SK-N-MC (cell line): ENCODE results near the gene SDK1.

ENCODE experiments used
- DNase-seq: peaks from one replicate; pipeline ENCODE4 v3.0.0-alpha.2; 2011; ENCODE audit warnings: low read depth, low spot score
- H3K27ac ChIP-seq: fragments of 200-600 bp; sonication (generic); 2 replicates; pipeline ENCODE4 v1.5.1; 2016; ENCODE audit warnings: mixed run types
- H3K36me3 ChIP-seq: fragments of 200-600 bp; sonication (generic); 2 replicates; pipeline ENCODE4 v1.6.1; 2017; ENCODE audit warnings: antibody characterized with exemption, low read length, mixed read lengths; ENCODE audit not compliant: insufficient read depth
- H3K4me3 ChIP-seq: fragments of 200-600 bp; sonication (generic); 2 replicates; pipeline ENCODE4 v1.5.1; 2016
- H3K9ac ChIP-seq: fragments of 200-600 bp; sonication (generic); 2 replicates; pipeline ENCODE4 v1.8.0; 2017; ENCODE audit warnings: mixed run types, mixed read lengths; ENCODE audit not compliant: insufficient read length
- H3K9me3 ChIP-seq: fragments of 200-600 bp; sonication (generic); 2 replicates; pipeline ENCODE4 v1.6.1; 2017; ENCODE audit warnings: low read depth, mild to moderate bottlenecking, antibody characterized with exemption, low read length, moderate library complexity, mixed read lengths
- EZH2 ChIP-seq: fragments of 200-600 bp; sonication (generic); IDR thresholded peaks from one replicate; pipeline ENCODE4 v1.6.1; 2017; ENCODE audit warnings: antibody characterized with exemption
- FOXP2 ChIP-seq: optimal IDR thresholded peaks from 2 replicates; pipeline ENCODE3; 2011; ENCODE audit warnings: mild to moderate bottlenecking, moderate library complexity; ENCODE audit not compliant: insufficient read depth; ENCODE audit errors: extremely low read length, control extremely low read depth
- POLR2AphosphoS5 ChIP-seq: IDR thresholded peaks from 2 replicates; pipeline ENCODE4 v1.6.1; 2012; ENCODE audit warnings: mild to moderate bottlenecking, low read depth, low read length, borderline replicate concordance

Gene SDK1

DNA sequence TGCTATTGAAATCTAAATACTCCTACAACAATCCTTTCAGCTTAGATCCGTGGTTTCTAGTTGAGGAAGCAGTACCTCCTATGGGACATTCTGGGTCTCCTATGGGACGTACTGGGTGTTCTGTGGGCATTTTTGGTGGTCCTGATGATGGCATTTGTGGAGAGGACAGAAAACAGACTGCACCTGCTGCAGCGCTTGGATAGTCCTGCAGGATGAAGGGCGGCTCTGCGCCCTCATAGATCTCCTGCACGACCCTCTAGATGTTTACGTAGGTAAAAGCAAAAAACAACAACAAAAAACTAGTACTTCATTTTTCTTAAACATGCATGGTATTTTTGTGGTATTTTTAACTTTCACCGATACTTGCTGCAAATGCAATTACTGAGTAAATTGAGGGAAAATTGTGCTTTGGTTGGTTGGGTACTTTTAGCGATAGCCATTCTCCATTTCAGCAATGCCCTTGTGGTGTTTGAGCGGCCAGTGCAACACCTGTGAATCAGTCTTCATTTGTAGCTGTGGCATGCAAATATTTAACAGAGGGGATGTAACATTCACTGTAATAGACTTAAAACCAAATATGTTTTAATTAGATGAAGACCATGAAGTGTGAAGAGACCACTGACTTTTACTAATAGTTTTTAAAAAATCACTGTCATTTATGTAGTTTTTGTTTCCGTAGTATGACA is 461.2 kb downstream of the SDK1 start:
- Histone ChIP-seq H3K9me3 (peaks cover 2% of the 10 kb centered on the region; the same call in 1 of the 2 replicates), H3K27ac (peak overlapping the region; percentile 97), H3K9ac (peak overlapping the region; percentile 37), H3K4me3 (peak overlapping the region; percentile 74), H3K36me3 (0 out of 2 replicates have a peak, but pooled peaks cover 7% of the 10 kb centered on the region)
- no peak for DNase-seq
- TF ChIP-seq FOXP2 (no peak), EZH2 (no peak), POLR2AphosphoS5 (no peak)

DNA sequence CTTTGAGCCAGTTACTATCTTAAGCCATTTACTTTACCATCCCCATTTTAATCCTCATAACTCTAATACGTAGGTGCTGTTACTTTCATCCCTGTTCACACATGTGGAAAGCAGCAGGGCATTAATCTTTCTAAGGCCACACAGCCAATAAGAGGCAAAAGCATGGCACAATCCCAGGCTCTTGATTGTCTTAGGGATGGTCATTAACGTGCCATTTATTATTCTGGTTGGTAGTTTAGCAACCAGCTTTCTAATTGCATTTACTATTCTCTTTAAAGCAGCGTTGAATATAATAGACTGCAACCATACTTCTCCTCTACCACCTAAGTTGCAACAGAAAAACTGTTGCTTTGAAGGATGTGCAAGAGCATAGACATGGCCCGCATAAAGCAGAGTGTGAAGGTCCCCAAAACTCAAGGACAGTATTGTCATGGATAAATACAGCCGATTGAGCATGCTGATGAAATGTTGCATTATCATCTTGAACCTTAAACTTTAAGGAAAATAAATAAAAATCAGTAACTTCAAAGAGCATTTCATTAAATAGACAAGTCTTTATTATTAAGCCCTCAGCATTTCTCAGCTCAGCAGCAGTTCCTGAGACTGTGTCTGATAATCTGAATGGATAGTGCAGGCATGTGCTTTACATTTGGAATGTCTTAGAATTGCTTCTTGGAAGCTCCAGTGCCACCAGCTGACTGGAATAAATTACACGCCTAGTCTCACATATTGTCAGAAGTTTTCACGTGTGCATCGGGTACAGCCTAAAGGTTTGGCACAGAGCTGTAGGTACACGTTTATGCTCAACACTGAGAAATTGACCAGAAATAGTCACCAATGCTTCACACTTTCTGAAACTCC is 467.1 kb downstream of the SDK1 start:
- H3K27ac ChIP-seq: peak overlapping the region; percentile 65
- no peaks in the 10 kb centered on the region; the same call in 1 of the 2 replicates for H3K36me3 ChIP-seq
- no peak for DNase-seq

DNA sequence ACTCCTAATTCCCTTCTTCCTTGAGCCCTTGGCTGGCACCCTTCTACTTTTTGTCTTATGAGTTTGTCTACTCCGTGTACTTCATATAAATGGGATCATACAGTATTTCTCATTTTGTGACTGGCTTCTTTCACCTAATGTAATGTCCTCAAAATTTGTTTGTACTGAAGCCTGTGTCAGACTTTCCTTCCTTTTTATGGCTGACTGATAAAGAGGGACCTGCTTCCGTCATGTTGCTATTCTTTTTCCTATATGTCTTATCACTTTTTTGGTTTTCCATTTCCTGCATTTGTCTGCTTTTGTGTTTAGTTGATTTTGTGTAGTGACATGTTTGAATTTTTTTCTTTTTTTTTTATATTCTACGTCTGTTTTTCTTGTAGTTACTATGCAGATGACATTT is 470.9 kb downstream of the SDK1 start:
- Histone ChIP-seq H3K9me3 (no peaks in the 10 kb centered on the region), H3K9ac (no peak overlapping the region), H3K4me3 (no peak overlapping the region), H3K27ac (no peak overlapping the region), H3K36me3 (peaks cover 3% of the 10 kb centered on the region; the same call in 1 of the 2 replicates)
- TF ChIP-seq FOXP2 (no peak), POLR2AphosphoS5 (no peak), EZH2 (no peak)
- no peak for DNase-seq

More for the DNA sequence above, 467.1 kb downstream of the SDK1 start:
- no peak for TF ChIP-seq POLR2AphosphoS5
- H3K9ac ChIP-seq: no peak overlapping the region
- H3K9me3 ChIP-seq: no peaks in the 10 kb centered on the region
- peak overlapping the region; percentile 8; the same call in 1 of the 2 replicates for H3K4me3 ChIP-seq

DNA sequence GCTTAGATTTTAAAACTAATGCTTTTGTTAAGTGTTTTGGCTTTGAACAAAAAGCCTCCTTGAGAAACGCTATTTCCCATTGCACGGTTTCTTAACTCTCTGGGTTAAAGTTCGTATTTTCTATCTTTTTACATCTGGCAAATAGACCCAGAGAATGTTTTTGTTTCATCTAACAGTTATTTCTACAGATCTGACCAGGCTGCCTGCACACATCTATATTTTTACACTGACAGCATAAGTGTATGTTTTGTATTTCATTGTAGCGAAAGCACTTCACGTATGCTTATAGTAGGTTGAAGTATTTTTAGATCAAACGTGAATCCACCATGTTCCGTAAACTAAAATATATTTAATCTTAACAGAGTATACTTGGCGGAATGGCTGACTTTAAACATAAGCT is 477.3 kb downstream of the SDK1 start:
- H3K4me3 ChIP-seq: no peak overlapping the region
- no peak for DNase-seq
- peaks cover 6% of the 10 kb centered on the region; the same call in 1 of the 2 replicates for H3K36me3 ChIP-seq
- peaks cover 15% of the 10 kb centered on the region; the same call in 1 of the 2 replicates for H3K9me3 ChIP-seq
- no peak overlapping the region for H3K9ac ChIP-seq
- H3K27ac ChIP-seq: no peak overlapping the region
- TF ChIP-seq POLR2AphosphoS5: no peak
- TF ChIP-seq EZH2: no peak
- no peak for TF ChIP-seq FOXP2

DNA sequence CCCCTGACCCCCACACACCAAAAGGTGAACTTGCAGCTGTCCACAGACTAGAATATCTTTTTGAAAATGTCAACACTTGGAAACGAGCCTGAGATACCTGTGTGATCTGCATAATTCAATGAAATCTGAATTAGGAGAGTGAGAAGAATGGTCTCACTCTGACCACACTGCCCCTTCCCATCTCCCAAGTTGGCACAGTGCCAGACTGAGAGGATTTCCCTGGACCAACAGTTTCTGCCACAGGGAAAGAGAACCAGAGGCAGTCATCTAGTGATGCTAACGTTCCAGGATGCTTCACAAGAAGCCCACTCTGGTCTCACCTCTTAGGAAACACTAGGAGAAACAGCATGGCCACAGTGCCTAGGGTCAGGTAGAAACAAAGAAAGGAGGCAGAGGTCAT is 479.0 kb downstream of the SDK1 start:
- no peak for DNase-seq
- Histone ChIP-seq H3K9me3 (peaks cover 15% of the 10 kb centered on the region; the same call in 1 of the 2 replicates), H3K36me3 (peaks cover 6% of the 10 kb centered on the region; the same call in 1 of the 2 replicates), H3K9ac (no peak overlapping the region), H3K4me3 (no peak overlapping the region), H3K27ac (no peak overlapping the region)
- TF ChIP-seq FOXP2: no peak
- TF ChIP-seq POLR2AphosphoS5: no peak
- no peak for TF ChIP-seq EZH2

DNA sequence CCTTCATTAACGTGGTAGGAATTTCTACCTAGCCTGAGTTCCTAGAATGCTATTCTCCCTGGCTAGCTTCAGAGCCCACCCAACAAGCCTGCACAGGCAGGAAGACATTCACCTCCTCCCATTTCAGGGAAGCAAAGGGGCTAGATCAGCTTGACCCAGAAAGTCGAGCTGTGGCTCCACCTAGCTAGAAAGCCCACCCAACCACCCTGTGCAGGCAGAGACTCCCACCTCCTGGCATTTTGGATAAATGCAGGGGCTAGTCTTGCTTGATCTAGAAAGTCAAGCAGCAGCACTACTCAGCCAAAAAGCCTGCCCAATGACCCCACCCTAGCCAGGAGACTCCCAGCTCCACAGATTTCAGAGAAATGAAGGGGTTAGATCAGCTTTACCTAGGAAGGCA is 479.5 kb downstream of the SDK1 start:
- Histone ChIP-seq H3K36me3 (peaks cover 6% of the 10 kb centered on the region; the same call in 1 of the 2 replicates), H3K27ac (no peak overlapping the region), H3K4me3 (no peak overlapping the region), H3K9ac (no peak overlapping the region), H3K9me3 (peaks cover 15% of the 10 kb centered on the region; the same call in 1 of the 2 replicates)
- TF ChIP-seq EZH2 (no peak), POLR2AphosphoS5 (no peak), FOXP2 (no peak)
- DNase-seq: no peak

DNA sequence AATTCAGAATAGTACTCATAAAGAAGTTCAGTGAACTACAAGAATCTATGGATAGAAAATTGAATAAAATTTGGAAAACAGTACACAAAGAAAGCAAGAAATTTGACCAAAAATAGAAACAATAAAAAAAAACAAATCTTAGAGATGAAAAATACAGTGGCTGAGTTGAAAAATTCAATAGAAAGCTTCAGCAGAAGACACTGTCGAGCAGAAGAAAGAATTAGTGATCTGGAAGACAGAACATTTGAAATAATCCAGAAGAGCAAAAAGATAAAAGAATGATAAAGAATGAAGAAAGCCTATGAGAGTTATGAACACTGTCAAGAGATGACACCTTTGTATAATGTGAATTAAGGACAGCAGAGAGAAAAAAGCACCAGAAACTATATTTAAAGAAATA is 480.6 kb downstream of the SDK1 start:
- DNase-seq: no peak
- Histone ChIP-seq H3K36me3 (peaks cover 3% of the 10 kb centered on the region; the same call in 1 of the 2 replicates), H3K9me3 (peaks cover 15% of the 10 kb centered on the region; the same call in 1 of the 2 replicates), H3K9ac (no peak overlapping the region), H3K27ac (no peak overlapping the region), H3K4me3 (no peak overlapping the region)
- no peak for TF ChIP-seq EZH2
- no peak for TF ChIP-seq FOXP2
- TF ChIP-seq POLR2AphosphoS5: no peak

DNA sequence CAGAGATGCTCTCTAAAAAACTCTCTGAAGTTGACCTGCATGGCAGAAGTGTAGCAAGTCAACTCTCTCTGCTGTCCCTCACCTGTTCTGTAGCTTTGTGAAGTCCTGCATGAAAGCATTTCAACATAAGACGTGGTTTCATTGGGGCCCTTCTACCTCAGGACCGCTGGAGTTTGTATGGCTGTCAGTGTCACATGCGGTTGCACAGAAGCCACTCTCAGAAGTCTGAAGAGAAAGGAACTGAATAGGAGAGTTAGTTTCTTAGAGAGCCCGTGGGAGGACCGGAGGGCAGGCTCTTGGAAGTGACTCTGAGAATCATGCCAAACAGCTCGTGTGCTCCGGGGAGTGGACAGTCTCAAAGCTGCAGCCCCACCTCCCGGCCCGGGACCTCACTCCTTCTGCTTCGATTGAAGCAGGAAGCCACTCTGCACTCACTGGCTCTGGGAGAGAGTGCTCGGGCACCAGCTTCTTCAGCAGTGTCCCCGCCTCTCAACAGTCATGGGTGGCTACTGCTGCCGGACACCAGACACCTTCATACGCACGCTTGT is 486.7 kb downstream of the SDK1 start:
- Histone ChIP-seq H3K27ac (no peak overlapping the region), H3K36me3 (no peaks in the 10 kb centered on the region), H3K4me3 (no peak overlapping the region), H3K9ac (no peak overlapping the region), H3K9me3 (peaks cover 1% of the 10 kb centered on the region; the same call in 1 of the 2 replicates)
- TF ChIP-seq EZH2 (no peak), FOXP2 (no peak), POLR2AphosphoS5 (no peak)
- DNase-seq: no peak
